ENCODE data around the gene SPATS2L. TPM values are rescaled to one million over a fixed set of nuclear protein-coding genes. Genes with fewer than 3 reads are reported as not detected.

Gene SPATS2L
- total and polyA plus RNA-seq, 2 of the 13 experiments (the other 11 are each of a cell fraction or from before 2014, with no cell fraction given) = 154 to 212 TPM

DNA sequence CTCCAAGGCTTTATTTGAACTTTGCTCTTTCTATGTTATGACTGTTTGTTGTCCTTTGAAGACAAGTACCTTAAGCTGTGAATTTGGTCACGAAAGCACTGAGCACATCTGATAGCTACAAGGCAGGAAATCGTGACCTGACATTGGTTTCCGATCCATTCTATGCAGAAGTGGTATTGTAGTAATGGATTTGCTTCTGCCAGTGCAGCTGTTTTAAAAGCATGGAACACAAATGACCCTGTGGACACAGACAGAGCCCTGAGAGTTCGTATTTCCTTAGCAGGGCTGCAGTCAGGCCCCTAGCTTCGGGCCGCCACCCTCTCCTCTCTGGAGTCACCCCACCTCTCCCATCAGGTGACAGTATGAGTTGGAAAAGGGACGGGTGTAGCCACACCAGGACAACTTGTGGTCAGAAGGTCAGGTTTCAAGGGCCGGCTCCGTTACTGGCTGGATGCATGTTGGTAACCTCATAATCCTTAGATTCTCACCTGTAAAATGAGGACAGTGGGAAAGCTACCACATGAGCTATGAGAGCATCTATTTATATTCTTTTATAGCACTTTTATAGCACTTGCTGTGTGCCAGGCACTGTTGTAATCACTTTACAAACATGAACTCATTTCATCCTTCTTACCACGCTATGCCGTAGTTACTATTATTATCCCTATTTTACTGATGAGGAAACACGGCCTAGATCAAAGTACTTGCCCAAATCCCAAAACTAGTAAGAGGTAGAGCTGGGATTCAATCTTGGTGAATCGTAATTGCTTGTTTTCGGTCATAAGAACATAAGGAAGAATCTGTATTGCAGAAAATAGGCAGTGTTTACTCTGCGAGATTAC is 70.2 kb downstream of the SPATS2L start (continued):
- TF ChIP-seq, protein P1, sequence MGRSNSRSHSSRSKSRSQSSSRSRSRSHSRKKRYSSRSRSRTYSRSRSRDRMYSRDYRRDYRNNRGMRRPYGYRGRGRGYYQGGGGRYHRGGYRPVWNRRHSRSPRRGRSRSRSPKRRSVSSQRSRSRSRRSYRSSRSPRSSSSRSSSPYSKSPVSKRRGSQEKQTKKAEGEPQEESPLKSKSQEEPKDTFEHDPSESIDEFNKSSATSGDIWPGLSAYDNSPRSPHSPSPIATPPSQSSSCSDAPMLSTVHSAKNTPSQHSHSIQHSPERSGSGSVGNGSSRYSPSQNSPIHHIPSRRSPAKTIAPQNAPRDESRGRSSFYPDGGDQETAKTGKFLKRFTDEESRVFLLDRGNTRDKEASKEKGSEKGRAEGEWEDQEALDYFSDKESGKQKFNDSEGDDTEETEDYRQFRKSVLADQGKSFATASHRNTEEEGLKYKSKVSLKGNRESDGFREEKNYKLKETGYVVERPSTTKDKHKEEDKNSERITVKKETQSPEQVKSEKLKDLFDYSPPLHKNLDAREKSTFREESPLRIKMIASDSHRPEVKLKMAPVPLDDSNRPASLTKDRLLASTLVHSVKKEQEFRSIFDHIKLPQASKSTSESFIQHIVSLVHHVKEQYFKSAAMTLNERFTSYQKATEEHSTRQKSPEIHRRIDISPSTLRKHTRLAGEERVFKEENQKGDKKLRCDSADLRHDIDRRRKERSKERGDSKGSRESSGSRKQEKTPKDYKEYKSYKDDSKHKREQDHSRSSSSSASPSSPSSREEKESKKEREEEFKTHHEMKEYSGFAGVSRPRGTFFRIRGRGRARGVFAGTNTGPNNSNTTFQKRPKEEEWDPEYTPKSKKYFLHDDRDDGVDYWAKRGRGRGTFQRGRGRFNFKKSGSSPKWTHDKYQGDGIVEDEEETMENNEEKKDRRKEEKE (IDR thresholded peaks at IDR 0.05) = no peak
- TF ChIP-seq, protein P2, sequence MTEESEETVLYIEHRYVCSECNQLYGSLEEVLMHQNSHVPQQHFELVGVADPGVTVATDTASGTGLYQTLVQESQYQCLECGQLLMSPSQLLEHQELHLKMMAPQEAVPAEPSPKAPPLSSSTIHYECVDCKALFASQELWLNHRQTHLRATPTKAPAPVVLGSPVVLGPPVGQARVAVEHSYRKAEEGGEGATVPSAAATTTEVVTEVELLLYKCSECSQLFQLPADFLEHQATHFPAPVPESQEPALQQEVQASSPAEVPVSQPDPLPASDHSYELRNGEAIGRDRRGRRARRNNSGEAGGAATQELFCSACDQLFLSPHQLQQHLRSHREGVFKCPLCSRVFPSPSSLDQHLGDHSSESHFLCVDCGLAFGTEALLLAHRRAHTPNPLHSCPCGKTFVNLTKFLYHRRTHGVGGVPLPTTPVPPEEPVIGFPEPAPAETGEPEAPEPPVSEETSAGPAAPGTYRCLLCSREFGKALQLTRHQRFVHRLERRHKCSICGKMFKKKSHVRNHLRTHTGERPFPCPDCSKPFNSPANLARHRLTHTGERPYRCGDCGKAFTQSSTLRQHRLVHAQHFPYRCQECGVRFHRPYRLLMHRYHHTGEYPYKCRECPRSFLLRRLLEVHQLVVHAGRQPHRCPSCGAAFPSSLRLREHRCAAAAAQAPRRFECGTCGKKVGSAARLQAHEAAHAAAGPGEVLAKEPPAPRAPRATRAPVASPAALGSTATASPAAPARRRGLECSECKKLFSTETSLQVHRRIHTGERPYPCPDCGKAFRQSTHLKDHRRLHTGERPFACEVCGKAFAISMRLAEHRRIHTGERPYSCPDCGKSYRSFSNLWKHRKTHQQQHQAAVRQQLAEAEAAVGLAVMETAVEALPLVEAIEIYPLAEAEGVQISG (CRISPR knock-in tag; IDR thresholded peaks at IDR 0.05) = no peak
- no peak for TF ChIP-seq TCF12 (IDR thresholded peaks at IDR 0.05)
- 0 out of 2 replicates have a peak, but pooled peaks have one; percentile 52 for TF ChIP-seq TCF12 (CRISPR knock-in tag; IDR thresholded peaks at IDR 0.05)
- TF ChIP-seq HNRNPK (IDR thresholded peaks at IDR 0.05; ENCODE audit: low read depth, low read length, poor library complexity, severe bottlenecking) = no peak
- no peak for TF ChIP-seq CENPT (CRISPR knock-in tag; IDR thresholded peaks at IDR 0.05; ENCODE audit: low read depth)
- 0 out of 2 replicates have a peak, but pooled peaks have one; percentile 7 for TF ChIP-seq FOXA3 (CRISPR knock-in tag; IDR thresholded peaks at IDR 0.05)
- TF ChIP-seq ZNF446 (CRISPR knock-in tag; IDR thresholded peaks at IDR 0.05) = no peak
- TF ChIP-seq, protein P3, sequence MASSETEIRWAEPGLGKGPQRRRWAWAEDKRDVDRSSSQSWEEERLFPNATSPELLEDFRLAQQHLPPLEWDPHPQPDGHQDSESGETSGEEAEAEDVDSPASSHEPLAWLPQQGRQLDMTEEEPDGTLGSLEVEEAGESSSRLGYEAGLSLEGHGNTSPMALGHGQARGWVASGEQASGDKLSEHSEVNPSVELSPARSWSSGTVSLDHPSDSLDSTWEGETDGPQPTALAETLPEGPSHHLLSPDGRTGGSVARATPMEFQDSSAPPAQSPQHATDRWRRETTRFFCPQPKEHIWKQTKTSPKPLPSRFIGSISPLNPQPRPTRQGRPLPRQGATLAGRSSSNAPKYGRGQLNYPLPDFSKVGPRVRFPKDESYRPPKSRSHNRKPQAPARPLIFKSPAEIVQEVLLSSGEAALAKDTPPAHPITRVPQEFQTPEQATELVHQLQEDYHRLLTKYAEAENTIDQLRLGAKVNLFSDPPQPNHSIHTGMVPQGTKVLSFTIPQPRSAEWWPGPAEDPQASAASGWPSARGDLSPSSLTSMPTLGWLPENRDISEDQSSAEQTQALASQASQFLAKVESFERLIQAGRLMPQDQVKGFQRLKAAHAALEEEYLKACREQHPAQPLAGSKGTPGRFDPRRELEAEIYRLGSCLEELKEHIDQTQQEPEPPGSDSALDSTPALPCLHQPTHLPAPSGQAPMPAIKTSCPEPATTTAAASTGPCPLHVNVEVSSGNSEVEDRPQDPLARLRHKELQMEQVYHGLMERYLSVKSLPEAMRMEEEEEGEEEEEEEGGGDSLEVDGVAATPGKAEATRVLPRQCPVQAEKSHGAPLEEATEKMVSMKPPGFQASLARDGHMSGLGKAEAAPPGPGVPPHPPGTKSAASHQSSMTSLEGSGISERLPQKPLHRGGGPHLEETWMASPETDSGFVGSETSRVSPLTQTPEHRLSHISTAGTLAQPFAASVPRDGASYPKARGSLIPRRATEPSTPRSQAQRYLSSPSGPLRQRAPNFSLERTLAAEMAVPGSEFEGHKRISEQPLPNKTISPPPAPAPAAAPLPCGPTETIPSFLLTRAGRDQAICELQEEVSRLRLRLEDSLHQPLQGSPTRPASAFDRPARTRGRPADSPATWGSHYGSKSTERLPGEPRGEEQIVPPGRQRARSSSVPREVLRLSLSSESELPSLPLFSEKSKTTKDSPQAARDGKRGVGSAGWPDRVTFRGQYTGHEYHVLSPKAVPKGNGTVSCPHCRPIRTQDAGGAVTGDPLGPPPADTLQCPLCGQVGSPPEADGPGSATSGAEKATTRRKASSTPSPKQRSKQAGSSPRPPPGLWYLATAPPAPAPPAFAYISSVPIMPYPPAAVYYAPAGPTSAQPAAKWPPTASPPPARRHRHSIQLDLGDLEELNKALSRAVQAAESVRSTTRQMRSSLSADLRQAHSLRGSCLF (CRISPR knock-in tag; IDR thresholded peaks at IDR 0.05; ENCODE audit: borderline replicate concordance) = no peak
- no peak for TF ChIP-seq GFI1 (CRISPR knock-in tag; IDR thresholded peaks at IDR 0.05; ENCODE audit: borderline replicate concordance)
- TF ChIP-seq DMAP1 (CRISPR knock-in tag; IDR thresholded peaks at IDR 0.05) = no peak
- no peak for TF ChIP-seq HDAC2 (CRISPR knock-in tag; IDR thresholded peaks at IDR 0.05)
- peak; percentile 44; the same call in 1 of the 2 replicates for TF ChIP-seq SOX5 (CRISPR knock-in tag; IDR thresholded peaks at IDR 0.05; ENCODE audit: borderline replicate concordance)
